Neutrophil (primary cell): ENCODE data around the gene TMPRSS9.

Source experiments
- H3K27ac ChIP-seq: fragments of 200-600 bp; sonication (generic); 2 replicates; pipeline ENCODE4 v1.5.1; 2016; ENCODE audit warnings: mild to moderate bottlenecking, moderate library complexity
- H3K27me3 ChIP-seq: fragments of 200-600 bp; sonication (generic); 2 replicates; pipeline ENCODE4 v1.6.0; 2016; ENCODE audit warnings: mild to moderate bottlenecking
- H3K36me3 ChIP-seq: fragments of 200-600 bp; sonication (generic); 2 replicates; pipeline ENCODE4 v1.5.1; 2017
- H3K4me1 ChIP-seq, 2 experiments: fragments of 200-600 bp in 1 of 2; sonication (generic) in 1 of 2; 1 replicate in 1 of 2; 2 replicates in 1 of 2; pipeline versions ENCODE4 v1.5.1 to v1.6.1; 2013 to 2016; ENCODE audit warnings: low read depth in 1 of 2, low read length in 1 of 2, mild to moderate bottlenecking in 1 of 2, moderate library complexity in 1 of 2; ENCODE audit not compliant: control insufficient read depth in 1 of 2, insufficient read depth in 1 of 2
- H3K4me3 ChIP-seq, 2 experiments: fragments of 200-600 bp in 1 of 2; sonication (generic) in 1 of 2; 1 replicate in 1 of 2; 2 replicates in 1 of 2; pipeline ENCODE4 v1.5.1; 2013 to 2016; ENCODE audit warnings: low read depth in 1 of 2, low read length in 1 of 2, mild to moderate bottlenecking in 1 of 2, moderate library complexity in 1 of 2
- H3K9me3 ChIP-seq: fragments of 200-600 bp; sonication (generic); 2 replicates; pipeline ENCODE4 v1.5.1; 2016
- CTCF ChIP-seq: fragments of 200-600 bp; sonication (generic); IDR thresholded peaks from 2 replicates; pipeline ENCODE4 v1.5.1; 2016; ENCODE audit warnings: antibody characterized with exemption

Gene TMPRSS9

GRCh38 chr19:2424686-2425621 is 64.9 kb downstream of the TMPRSS9 start:
- no peaks in the 10 kb centered on the region for H3K9me3 ChIP-seq
- TF ChIP-seq CTCF: no peak
- peaks cover 18 to 39% of the 10 kb centered on the region in 2 experiments for H3K4me1 ChIP-seq
- no peaks in the 10 kb centered on the region for H3K36me3 ChIP-seq
- no peak overlapping the region for H3K27ac ChIP-seq
- no peaks in the 10 kb centered on the region for H3K27me3 ChIP-seq
- no peak overlapping the region for H3K4me3 ChIP-seq

- peak overlapping the region; percentile 94 to 98 for H3K4me3 ChIP-seq
- TF ChIP-seq CTCF: no peak
- H3K36me3 ChIP-seq: peaks cover 9% of the 10 kb centered on the region
- H3K27me3 ChIP-seq: no peaks in the 10 kb centered on the region
- no peaks in the 10 kb centered on the region for H3K9me3 ChIP-seq
- H3K4me1 ChIP-seq: peaks cover 18 to 39% of the 10 kb centered on the region in 2 experiments
- H3K27ac ChIP-seq: no peak overlapping the region
Observed at GRCh38 chr19:2425622-2426581, 65.8 kb downstream of the TMPRSS9 start.

GRCh38 chr19:2426611-2427428 is 66.8 kb downstream of the TMPRSS9 start:
- no peak for TF ChIP-seq CTCF
- Histone ChIP-seq H3K9me3 (no peaks in the 10 kb centered on the region), H3K4me3 (peak overlapping the region; percentile 94 to 98), H3K4me1 (peaks cover 18 to 39% of the 10 kb centered on the region in 2 experiments), H3K27me3 (no peaks in the 10 kb centered on the region), H3K36me3 (peaks cover 16% of the 10 kb centered on the region), H3K27ac (peak overlapping the region; percentile 87)

- Histone ChIP-seq H3K9me3 (no peaks in the 10 kb centered on the region), H3K4me3 (peak within 1 kb of the TSS; percentile 94 to 98), H3K36me3 (peaks cover 16% of the 10 kb centered on the region), H3K27me3 (no peaks in the 10 kb centered on the region), H3K27ac (peak within 1 kb of the TSS; percentile 87), H3K4me1 (peaks cover 18 to 39% of the 10 kb centered on the region in 2 experiments)
- TF ChIP-seq CTCF: peak; percentile 36
Observed at GRCh38 chr19:2427429-2428320, 67.6 kb downstream of the TMPRSS9 start, which contains the start of gene TIMM13. TIMM13 (minus strand) TSS chr19:2427586; CDS start chr19:2427533, 53 bp downstream.
